ENCODE measurements around the gene SPATA4. TPM values are rescaled to one million over a fixed set of nuclear protein-coding genes. Genes with fewer than 3 reads are reported as not detected.

SPATA4 gene
- total RNA-seq = not detected

DNA sequence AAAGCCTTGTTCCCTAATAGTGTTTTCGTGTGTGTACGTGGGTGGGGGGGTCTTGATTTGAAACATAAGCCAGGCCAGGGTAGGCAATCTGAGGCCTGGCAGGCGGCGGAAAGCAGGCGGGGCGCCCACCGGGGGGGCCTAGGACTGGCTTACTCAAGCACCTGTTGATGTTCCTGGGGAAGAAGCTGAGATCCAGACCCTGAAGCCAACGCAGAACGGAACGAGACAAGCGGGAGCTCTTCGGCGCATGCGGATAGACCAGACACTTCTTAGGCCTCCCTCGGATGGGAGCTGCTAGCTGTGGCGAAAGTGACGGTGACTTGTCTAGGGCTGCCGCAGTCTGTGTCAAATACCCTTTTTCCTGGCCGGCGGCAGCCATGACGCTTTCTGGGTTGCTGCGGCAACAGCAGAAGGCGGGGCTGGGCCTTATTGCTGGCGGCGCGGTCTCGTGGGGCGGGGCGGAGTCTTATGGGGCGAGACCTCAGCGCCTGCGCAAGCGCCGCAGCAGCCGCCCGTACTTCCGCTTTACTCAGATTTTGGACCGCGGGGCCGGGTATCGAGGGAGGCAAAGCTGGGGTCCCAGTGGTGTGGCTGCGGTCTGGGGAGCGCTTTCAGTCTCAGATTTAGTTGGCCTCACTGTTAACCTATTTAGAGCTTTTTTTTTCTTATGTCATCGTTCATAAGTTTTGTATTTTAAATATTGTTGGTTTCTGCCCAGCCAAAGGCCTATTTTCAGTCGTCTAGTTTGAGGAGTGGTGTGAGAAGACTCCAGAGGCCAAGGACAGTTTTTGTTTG is at the start of gene SPATA4:
Gene SPATA4, minus strand, starts transcription at position 402 of the 795 bp plus-strand sequence. Its CDS starts 23 bp downstream, at position 379.
- Histone ChIP-seq H3K36me3 (no peaks in the 10 kb centered on the region), H3K9me3 (no peaks in the 10 kb centered on the region), H3K27me3 (replicated peaks; ENCODE audit: insufficient read depth) (no peaks in the 10 kb centered on the region), H3K4me3 (peak within 1 kb of the TSS; percentile 93), H3K27ac (peak within 1 kb of the TSS; percentile 62 to 76), H3K4me1 (ENCODE audit: control insufficient read depth in 1 of 2, low read depth in 2 of 2) (peaks cover 0 to 9% of the 10 kb centered on the region in 2 donors)
- no peak for TF ChIP-seq CTCF (IDR thresholded peaks at IDR 0.05)
- peak; percentile 88 for DNase-seq (ENCODE audit: low spot score)
- ATAC-seq (ENCODE audit: insufficient number of reproducible peaks, low FRiP score, low read depth) = peak; percentile 92

- no peak for TF ChIP-seq CTCF (IDR thresholded peaks at IDR 0.05)
- DNase-seq (ENCODE audit: low spot score) = no peak
- Histone ChIP-seq H3K4me3 (no peak overlapping the region), H3K36me3 (no peaks in the 10 kb centered on the region), H3K27me3 (replicated peaks; ENCODE audit: insufficient read depth) (no peaks in the 10 kb centered on the region), H3K4me1 (ENCODE audit: control insufficient read depth in 1 of 2, low read depth in 2 of 2) (peaks cover 3 to 8% of the 10 kb centered on the region in 2 donors), H3K27ac (no peak overlapping the region), H3K9me3 (no peaks in the 10 kb centered on the region)
- no peak for ATAC-seq (ENCODE audit: insufficient number of reproducible peaks, low FRiP score, low read depth)
Measured at GRCh38 chr4:176242764-176243347, 47.5 kb upstream of the SPATA4 start.

- H3K27ac ChIP-seq = no peak overlapping the region
- H3K27me3 ChIP-seq (replicated peaks; ENCODE audit: insufficient read depth) = no peaks in the 10 kb centered on the region
- no peak for ATAC-seq (ENCODE audit: insufficient number of reproducible peaks, low FRiP score, low read depth)
- no peaks in the 10 kb centered on the region for H3K36me3 ChIP-seq
- H3K4me3 ChIP-seq = no peak overlapping the region
- peaks cover 6% of the 10 kb centered on the region for H3K9me3 ChIP-seq
- H3K4me1 ChIP-seq (ENCODE audit: control insufficient read depth in 1 of 2, low read depth in 2 of 2) = peaks cover 3 to 13% of the 10 kb centered on the region in 2 donors
- TF ChIP-seq CTCF (IDR thresholded peaks at IDR 0.05) = no peak
- no peak for DNase-seq (ENCODE audit: low spot score)
Measured at GRCh38 chr4:176241703-176242102, 46.3 kb upstream of the SPATA4 start.

GRCh38 chr4:176238826-176239225 is 43.4 kb upstream of the SPATA4 start:
- Histone ChIP-seq H3K4me3 (no peak overlapping the region), H3K9me3 (peaks cover 6% of the 10 kb centered on the region), H3K27ac (peak overlapping the region; percentile 87 to 88), H3K36me3 (no peaks in the 10 kb centered on the region), H3K27me3 (replicated peaks; ENCODE audit: insufficient read depth) (no peaks in the 10 kb centered on the region), H3K4me1 (ENCODE audit: control insufficient read depth in 1 of 2, low read depth in 2 of 2) (peaks cover 3 to 13% of the 10 kb centered on the region in 2 donors)
- DNase-seq (ENCODE audit: low spot score) (no peak), ATAC-seq (ENCODE audit: insufficient number of reproducible peaks, low FRiP score, low read depth) (no peak)
- TF ChIP-seq CTCF (IDR thresholded peaks at IDR 0.05) = no peak

DNA sequence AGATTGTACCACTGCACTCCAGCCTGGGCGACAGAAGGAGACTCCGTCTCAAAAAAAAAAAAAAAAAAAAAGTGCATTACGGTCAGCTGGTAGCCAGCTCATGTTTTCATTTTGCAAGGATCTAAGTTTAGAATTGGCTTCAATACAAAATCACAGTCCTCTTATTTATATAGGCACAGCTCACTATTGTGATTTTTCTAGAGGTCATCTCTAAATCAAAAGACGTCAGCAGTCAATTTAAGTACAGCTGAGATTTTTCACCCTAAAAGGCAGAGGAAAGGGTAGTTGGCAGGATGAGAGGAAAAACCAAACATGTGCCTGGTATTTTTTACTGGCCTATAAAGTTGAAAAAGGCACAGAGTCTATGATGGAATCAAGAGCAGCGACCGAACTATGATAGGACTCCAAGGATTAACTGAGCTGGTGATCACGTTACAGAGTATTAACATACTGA is 42.8 kb upstream of the SPATA4 start:
- no peaks in the 10 kb centered on the region for H3K36me3 ChIP-seq
- no peak for DNase-seq (ENCODE audit: low spot score)
- ATAC-seq (ENCODE audit: insufficient number of reproducible peaks, low FRiP score, low read depth) = peak; percentile 94
- H3K27ac ChIP-seq = peak overlapping the region; percentile 87 to 88
- H3K4me3 ChIP-seq = peak overlapping the region; percentile 3
- no peak for TF ChIP-seq CTCF (IDR thresholded peaks at IDR 0.05)
- no peaks in the 10 kb centered on the region for H3K27me3 ChIP-seq (replicated peaks; ENCODE audit: insufficient read depth)
- H3K9me3 ChIP-seq = peaks cover 6% of the 10 kb centered on the region
- peaks cover 3 to 13% of the 10 kb centered on the region in 2 donors for H3K4me1 ChIP-seq (ENCODE audit: control insufficient read depth in 1 of 2, low read depth in 2 of 2)
